ENCODE results near the gene STEEP1.
"Not testable (repeated sequence)": the region's sequence is repeated elsewhere in the genome, so short reads cannot be mapped to it uniquely, and the experiment has no call there.

The STEEP1 gene

DNA sequence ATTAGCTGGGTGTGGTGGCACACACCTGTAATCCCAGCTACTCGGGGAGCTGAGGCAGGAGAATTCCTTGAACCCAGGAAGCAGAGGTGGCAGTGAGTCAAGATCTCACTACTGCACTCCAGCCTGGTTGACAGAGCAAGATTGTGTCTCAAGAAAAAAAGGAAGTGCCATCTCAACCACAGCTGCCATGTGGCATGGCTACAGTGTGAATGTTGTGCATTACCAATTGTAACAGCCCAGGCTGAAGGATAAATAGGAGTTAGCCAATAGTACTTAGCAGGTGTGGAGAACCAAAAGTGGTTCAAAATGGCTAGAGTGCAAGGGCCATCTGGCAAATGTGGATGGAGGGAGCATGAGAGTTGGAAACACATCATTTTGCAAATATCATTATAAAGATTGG is 68.0 kb downstream of the STEEP1 start:
- TF ChIP-seq, protein P1, sequence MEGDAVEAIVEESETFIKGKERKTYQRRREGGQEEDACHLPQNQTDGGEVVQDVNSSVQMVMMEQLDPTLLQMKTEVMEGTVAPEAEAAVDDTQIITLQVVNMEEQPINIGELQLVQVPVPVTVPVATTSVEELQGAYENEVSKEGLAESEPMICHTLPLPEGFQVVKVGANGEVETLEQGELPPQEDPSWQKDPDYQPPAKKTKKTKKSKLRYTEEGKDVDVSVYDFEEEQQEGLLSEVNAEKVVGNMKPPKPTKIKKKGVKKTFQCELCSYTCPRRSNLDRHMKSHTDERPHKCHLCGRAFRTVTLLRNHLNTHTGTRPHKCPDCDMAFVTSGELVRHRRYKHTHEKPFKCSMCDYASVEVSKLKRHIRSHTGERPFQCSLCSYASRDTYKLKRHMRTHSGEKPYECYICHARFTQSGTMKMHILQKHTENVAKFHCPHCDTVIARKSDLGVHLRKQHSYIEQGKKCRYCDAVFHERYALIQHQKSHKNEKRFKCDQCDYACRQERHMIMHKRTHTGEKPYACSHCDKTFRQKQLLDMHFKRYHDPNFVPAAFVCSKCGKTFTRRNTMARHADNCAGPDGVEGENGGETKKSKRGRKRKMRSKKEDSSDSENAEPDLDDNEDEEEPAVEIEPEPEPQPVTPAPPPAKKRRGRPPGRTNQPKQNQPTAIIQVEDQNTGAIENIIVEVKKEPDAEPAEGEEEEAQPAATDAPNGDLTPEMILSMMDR (IDR thresholded peaks at IDR 0.05; ENCODE audit: low read length, missing control alignments), result no peak
- no peak overlapping the region for H3K4me3 ChIP-seq (replicated peaks; ENCODE audit: low read depth, low read length)
- DNase-seq (ENCODE audit: low read depth), result no peak

DNA sequence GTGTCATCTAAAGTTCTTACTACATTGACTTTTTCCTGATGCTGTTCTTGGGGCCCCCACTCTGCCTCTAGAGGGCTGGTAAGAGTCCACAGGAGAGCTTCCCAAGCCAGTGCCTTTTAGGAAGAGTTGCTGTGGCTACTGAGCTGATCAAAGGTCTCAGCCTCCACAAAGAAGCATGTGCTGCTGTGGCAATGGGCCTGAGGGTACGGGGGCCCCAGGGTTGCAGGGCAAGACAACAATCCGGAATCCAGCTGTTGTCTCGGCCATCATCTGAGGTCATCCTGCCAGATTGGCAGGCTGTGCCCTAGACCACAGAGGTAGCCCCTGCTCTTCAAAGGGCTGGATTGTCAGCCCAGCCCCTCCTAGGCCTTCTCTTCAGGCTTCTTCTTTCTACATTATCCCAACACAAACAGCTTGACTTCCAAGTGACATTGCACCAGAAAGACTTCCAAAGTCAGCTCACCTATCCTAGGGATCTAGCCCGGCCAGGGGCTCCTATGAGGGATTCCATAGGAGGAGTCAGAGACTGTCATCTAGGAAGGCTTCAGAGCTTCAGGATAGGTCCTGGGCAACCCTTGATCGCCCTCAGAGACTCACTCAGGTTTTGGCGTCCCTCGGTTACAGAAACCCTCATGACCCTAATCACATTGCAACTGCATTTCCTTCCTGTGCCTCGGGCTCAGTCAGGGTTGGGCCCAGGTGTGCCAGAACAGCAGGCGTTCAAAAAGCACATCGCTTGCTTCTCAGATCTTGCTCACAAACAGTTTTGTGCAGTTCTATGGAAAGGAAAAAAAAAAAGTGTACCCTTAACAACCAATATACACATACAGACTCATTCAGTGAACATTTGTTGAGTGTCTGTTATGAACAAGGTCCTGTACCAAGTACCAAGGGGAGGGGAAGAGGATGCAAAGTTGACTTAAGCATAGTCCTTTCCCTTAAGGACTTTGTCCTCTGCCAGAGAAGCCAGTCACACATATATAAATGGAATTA is 69.2 kb downstream of the STEEP1 start:
- TF ChIP-seq, protein P1 (IDR thresholded peaks at IDR 0.05; ENCODE audit: low read length, missing control alignments), result no peak
- no peak for DNase-seq (ENCODE audit: low read depth)
- no peak overlapping the region for H3K4me3 ChIP-seq (replicated peaks; ENCODE audit: low read depth, low read length)

DNA sequence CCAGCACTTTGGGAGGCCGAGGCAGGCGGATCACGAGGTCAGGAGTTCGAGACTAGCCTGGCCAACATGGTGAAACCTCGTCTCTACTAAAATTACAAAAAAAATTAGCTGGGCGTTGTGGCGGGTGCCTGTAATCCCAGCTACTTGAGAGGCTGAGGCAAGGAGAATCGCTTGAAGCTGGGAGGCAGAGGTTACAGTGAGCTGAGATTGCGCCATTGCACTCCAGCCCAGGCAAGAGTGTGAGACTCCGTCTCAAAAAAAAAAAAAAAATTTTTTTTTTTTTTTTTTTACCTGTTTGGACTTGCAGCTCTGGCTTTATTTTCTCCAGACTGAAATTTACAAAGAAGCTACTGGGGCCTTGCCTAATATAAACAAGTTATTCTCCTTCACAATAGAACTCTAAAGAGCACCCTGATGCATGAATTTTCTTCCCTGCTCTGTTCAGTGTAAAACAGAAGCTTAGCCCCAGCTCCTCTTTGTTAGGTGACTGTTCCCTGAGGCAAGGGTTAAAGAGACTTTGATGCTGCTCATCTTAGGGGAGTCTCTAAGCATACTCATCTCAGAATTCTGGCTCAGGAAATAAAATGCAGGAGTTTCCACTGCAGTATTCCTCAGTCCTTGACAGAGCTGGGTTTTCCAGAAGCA is 71.2 kb downstream of the STEEP1 start:
- H3K4me3 ChIP-seq (replicated peaks; ENCODE audit: low read depth, low read length); DNase-seq (ENCODE audit: low read depth): not testable (repeated sequence)

DNA sequence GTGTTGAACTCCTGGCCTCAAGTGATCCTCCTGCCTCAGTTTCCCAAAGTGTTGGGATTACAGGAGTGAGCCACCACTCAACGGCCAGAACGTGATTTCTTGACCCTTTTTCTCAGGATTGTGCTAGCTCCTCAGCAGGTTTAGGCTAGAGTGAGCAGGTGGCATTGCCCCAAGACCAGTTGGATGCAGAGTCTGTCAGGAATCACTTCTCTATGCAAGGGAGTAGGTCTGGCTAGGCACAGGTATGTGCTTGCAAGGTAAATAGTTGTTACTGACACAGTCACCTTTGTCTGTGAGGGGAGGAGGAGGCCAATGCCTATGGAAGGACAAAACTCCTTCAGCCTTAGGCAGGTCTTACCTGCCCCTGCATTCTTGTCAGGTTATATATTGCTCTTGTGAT is 72.7 kb downstream of the STEEP1 start:
- no peak for DNase-seq (ENCODE audit: low read depth)
- TF ChIP-seq, protein P1 (IDR thresholded peaks at IDR 0.05; ENCODE audit: low read length, missing control alignments), result no peak
- no peak overlapping the region for H3K4me3 ChIP-seq (replicated peaks; ENCODE audit: low read depth, low read length)

DNA sequence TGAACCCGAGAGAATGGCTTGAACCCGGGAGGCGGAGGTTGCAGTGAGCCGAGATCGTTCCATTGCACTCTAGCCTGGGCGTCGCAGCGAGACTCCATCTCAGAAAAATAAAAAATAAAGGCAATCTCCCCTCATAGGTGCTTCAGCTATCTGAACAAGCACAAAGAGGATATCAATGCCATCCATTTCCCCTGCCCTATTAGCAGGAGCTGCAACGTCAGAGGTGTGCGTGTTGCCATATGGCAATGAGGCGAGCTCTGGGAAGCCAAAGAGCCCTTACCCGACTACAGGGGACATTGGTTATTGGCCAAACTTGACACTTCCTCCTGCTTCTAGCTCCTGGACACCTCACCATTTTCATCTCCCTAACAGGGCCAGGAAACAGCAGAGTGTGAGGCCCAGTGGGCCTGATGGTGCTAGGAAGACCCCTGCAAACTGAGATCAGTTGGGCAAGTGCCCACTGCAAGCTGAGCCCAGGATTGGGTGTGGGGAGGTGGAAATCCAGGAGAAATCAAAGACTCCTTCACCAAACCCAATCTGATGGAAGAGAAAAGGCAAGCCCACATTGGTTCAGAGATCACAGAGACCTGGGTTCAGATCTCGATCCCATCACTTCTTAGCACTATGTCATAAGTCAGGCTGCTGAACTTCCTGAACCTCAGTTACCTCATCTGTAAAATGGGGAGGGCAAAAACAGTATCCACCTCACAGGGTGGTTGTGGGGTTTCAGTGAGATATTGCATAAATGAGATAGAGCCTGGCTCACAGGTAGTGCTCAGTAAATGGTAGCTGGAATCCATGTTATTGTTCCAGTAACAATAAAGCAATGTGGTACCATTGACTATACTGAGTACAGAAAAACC is 75.8 kb downstream of the STEEP1 start:
- H3K4me3 ChIP-seq (replicated peaks; ENCODE audit: low read depth, low read length), result no peak overlapping the region
- TF ChIP-seq, protein P1 (IDR thresholded peaks at IDR 0.05; ENCODE audit: low read length, missing control alignments), result no peak
- DNase-seq (ENCODE audit: low read depth), result no peak

DNA sequence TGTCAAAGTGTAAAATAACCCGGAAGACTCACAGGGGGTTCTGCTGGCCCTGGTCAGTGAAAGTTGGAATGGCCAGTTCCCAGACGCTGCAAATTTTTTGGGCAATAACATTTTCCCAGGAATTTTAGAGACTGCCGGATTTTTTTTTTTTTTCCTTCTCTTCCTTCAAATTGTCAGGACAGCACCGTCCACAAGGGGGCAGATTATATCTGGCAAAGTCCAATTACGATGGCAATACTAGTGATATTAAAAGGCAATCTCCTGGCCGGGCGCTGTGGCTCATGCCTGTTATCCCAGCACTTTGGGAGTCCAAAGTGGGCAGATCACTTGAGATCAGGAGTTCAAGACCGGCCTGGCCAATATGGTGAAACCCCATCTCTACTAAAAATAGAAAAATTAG is 76.5 kb downstream of the STEEP1 start:
- peak; percentile 65 for DNase-seq (ENCODE audit: low read depth)
- TF ChIP-seq, protein P1 (IDR thresholded peaks at IDR 0.05; ENCODE audit: low read length, missing control alignments), result peak; percentile 50
- no peak overlapping the region for H3K4me3 ChIP-seq (replicated peaks; ENCODE audit: low read depth, low read length)
